ENCODE results near the gene COPS7A. TPM values are rescaled to one million over a fixed set of nuclear protein-coding genes. Genes with fewer than 3 reads are reported as not detected.

Gene COPS7A
- total RNA-seq, 1 experiment from 2014 or later: 67.8 TPM

DNA sequence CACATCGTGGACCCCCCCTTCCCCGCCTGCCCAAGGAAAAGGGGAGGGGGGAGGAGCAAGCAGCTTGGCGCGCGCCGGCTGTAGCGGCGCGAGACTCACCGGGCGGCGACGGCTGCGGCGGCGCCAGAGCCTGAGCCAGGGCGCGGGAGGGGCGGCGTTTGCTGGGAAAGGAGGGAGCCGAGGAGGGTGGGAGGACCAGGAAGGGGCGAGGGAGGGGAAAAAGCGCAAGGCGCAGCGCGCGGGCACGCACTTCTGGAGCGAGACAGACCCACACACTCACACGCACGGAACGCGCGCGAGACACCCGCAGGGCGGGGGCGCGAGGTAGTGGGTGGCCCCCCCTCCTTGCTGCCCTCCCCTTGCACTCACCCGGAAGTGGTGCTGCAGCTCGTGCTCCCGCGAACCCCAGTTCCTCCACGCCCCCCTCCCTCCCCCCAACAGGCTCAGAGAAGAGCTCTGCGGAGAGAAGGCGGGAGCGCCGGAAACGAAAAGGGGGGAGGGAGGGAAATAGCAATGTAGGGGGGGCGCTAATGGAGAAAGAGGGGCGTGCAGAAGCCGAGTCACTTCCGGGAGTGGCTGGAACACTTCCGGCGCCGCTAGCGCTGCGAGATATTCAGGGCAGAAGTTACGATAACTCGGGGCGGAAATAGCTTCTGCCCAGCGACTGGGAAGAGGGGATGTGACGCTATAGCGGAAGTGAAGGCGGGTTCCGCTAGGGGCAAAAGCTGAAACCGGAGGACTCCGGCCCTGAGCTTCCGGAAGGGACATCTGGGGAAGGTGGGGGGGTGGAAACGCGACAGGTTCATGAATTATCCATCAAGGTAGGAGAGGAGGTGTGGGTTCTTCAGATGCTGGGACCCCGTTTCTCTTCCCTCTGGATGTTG lies 34.6 kb upstream of the COPS7A start, which contains the start of gene ZNF384 (continued):
- TF ChIP-seq, protein P1, sequence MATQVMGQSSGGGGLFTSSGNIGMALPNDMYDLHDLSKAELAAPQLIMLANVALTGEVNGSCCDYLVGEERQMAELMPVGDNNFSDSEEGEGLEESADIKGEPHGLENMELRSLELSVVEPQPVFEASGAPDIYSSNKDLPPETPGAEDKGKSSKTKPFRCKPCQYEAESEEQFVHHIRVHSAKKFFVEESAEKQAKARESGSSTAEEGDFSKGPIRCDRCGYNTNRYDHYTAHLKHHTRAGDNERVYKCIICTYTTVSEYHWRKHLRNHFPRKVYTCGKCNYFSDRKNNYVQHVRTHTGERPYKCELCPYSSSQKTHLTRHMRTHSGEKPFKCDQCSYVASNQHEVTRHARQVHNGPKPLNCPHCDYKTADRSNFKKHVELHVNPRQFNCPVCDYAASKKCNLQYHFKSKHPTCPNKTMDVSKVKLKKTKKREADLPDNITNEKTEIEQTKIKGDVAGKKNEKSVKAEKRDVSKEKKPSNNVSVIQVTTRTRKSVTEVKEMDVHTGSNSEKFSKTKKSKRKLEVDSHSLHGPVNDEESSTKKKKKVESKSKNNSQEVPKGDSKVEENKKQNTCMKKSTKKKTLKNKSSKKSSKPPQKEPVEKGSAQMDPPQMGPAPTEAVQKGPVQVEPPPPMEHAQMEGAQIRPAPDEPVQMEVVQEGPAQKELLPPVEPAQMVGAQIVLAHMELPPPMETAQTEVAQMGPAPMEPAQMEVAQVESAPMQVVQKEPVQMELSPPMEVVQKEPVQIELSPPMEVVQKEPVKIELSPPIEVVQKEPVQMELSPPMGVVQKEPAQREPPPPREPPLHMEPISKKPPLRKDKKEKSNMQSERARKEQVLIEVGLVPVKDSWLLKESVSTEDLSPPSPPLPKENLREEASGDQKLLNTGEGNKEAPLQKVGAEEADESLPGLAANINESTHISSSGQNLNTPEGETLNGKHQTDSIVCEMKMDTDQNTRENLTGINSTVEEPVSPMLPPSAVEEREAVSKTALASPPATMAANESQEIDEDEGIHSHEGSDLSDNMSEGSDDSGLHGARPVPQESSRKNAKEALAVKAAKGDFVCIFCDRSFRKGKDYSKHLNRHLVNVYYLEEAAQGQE (IDR thresholded peaks at IDR 0.05; ENCODE audit: low read depth): no peak
- peak; percentile 93 for TF ChIP-seq POLR2AphosphoS5 (IDR thresholded peaks at IDR 0.05; ENCODE audit: low read depth, low read length)
- TF ChIP-seq EZH2 (IDR thresholded peaks at IDR 0.05): no peak
- TF ChIP-seq ELF1 (IDR thresholded peaks at IDR 0.05; ENCODE audit: borderline replicate concordance, low read depth): peak; percentile 99
- TF ChIP-seq TCF7L2 (IDR thresholded peaks at IDR 0.05; ENCODE audit: borderline replicate concordance, extremely low read depth, insufficient read depth, insufficient read length): peak; percentile 12
- TF ChIP-seq, protein P2, sequence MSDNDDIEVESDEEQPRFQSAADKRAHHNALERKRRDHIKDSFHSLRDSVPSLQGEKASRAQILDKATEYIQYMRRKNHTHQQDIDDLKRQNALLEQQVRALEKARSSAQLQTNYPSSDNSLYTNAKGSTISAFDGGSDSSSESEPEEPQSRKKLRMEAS (IDR thresholded peaks at IDR 0.05): peak; percentile 92
- TF ChIP-seq, protein P3, sequence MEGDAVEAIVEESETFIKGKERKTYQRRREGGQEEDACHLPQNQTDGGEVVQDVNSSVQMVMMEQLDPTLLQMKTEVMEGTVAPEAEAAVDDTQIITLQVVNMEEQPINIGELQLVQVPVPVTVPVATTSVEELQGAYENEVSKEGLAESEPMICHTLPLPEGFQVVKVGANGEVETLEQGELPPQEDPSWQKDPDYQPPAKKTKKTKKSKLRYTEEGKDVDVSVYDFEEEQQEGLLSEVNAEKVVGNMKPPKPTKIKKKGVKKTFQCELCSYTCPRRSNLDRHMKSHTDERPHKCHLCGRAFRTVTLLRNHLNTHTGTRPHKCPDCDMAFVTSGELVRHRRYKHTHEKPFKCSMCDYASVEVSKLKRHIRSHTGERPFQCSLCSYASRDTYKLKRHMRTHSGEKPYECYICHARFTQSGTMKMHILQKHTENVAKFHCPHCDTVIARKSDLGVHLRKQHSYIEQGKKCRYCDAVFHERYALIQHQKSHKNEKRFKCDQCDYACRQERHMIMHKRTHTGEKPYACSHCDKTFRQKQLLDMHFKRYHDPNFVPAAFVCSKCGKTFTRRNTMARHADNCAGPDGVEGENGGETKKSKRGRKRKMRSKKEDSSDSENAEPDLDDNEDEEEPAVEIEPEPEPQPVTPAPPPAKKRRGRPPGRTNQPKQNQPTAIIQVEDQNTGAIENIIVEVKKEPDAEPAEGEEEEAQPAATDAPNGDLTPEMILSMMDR (IDR thresholded peaks at IDR 0.05 in 2 of 3, conservative IDR thresholded peaks at IDR 0.05 in 1 of 3; ENCODE audit: borderline replicate concordance in 1 of 3, insufficient read depth in 1 of 3, low read depth in 2 of 3, low read length in 2 of 3): peak in 1 of 3 experiments; percentile 13; a peak in 1 of 6 replicates
- TF ChIP-seq POLR2A (IDR thresholded peaks at IDR 0.05; ENCODE audit: borderline replicate concordance, extremely low read depth, insufficient read depth, insufficient read length): peak; percentile 62
- TF ChIP-seq CEBPB (IDR thresholded peaks at IDR 0.05; ENCODE audit: low read depth): no peak
- no peak for TF ChIP-seq EZH2phosphoT487 (IDR thresholded peaks at IDR 0.05; ENCODE audit: borderline replicate concordance)
- no peak for TF ChIP-seq RAD21 (IDR thresholded peaks at IDR 0.05; ENCODE audit: low read depth)
- no peak for TF ChIP-seq FOSL1 (IDR thresholded peaks at IDR 0.05; ENCODE audit: low read depth)

All from HCT116 (cell line).